Activated CD8-positive, alpha-beta memory T cell treated with anti-CD3 and anti-CD28 coated beads, Interleukin-2, amount 10 ng/mL, durations not matched to agents 7 days and 5 days (primary cell): ENCODE results near the gene NEMP2. TPM values are rescaled to one million over a fixed set of nuclear protein-coding genes. Genes with fewer than 3 reads are reported as not detected.
"Not testable (repeated sequence)": the region's sequence is repeated elsewhere in the genome, so short reads cannot be mapped to it uniquely, and the experiment has no call there.

ENCODE experiments used
- ATAC-seq: fragments of 150-1000 bp; cut with Tn5 transposase; one replicate; pipeline ENCODE4 v1.10.0; 2021; ENCODE audit warnings: moderate library complexity
- CTCF ChIA-PET: fragments of 350-600 bp; sonication (Branson Sonifier 250); formaldehyde crosslinking; loops from one replicate; lab custom pipeline; 2021; ENCODE audit warnings: antibody characterized with exemption; lab: Charles Lee
- DNase-seq: peaks from one replicate; pipeline ENCODE4 v3.0.0-alpha.2; 2020
- H3K27ac Mint-ChIP-seq: one replicate; pipeline ENCODE4 v1.8.0; 2021; ENCODE audit warnings: mild to moderate bottlenecking, mixed read lengths
- H3K27me3 Mint-ChIP-seq: one replicate; pipeline ENCODE4 v1.8.0; 2021; ENCODE audit warnings: mixed read lengths
- H3K36me3 Mint-ChIP-seq: one replicate; pipeline ENCODE4 v1.8.0; 2021; ENCODE audit warnings: mild to moderate bottlenecking, mixed read lengths
- H3K4me1 Mint-ChIP-seq: one replicate; pipeline ENCODE4 v1.8.0; 2021; ENCODE audit warnings: mixed read lengths
- H3K4me3 Mint-ChIP-seq: one replicate; pipeline ENCODE4 v1.8.0; 2021; ENCODE audit warnings: mild to moderate bottlenecking, moderate library complexity, mixed read lengths
- H3K9me3 Mint-ChIP-seq: one replicate; pipeline ENCODE4 v1.8.0; 2022; ENCODE audit warnings: low read depth, mixed read lengths
- total RNA-seq, 2 experiments: library from RNA; stranded (reverse); gene quantifications; one replicate each; pipeline ENCODE4 v1.2.3, GENCODE V29; 2021

NEMP2 gene
- total RNA-seq, 2 experiments from 2014 or later = 12.9 to 17.4 TPM

DNA sequence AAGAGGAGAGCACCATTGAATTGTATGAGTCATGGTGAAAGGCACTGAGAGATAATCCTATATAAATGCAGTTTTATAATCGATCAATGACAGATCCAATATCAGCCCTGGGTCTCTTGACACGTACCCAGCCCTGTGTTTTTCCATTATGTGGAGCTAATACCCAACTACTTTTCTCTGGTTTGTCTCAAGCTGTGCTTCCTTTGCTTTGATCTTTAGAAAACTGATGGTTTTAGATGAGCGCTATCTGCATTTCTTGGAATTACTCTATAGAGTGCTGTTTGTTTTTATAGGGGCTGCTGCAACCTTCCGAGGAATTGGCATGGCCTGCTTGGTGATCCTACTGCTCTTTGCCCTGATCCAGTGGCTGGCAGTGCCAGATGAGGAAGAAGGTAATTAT is 45.0 kb downstream of the NEMP2 start:
- peaks cover 2% of the 10 kb centered on the region for H3K4me1 Mint-ChIP-seq
- CTCF ChIA-PET = no interaction called here
- no peak overlapping the region for H3K4me3 Mint-ChIP-seq
- H3K27me3 Mint-ChIP-seq = no peaks in the 10 kb centered on the region
- H3K9me3 Mint-ChIP-seq = peaks cover 10% of the 10 kb centered on the region
- ATAC-seq = no peak
- DNase-seq = no peak
- peaks cover 74% of the 10 kb centered on the region for H3K36me3 Mint-ChIP-seq
- no peak overlapping the region for H3K27ac Mint-ChIP-seq

DNA sequence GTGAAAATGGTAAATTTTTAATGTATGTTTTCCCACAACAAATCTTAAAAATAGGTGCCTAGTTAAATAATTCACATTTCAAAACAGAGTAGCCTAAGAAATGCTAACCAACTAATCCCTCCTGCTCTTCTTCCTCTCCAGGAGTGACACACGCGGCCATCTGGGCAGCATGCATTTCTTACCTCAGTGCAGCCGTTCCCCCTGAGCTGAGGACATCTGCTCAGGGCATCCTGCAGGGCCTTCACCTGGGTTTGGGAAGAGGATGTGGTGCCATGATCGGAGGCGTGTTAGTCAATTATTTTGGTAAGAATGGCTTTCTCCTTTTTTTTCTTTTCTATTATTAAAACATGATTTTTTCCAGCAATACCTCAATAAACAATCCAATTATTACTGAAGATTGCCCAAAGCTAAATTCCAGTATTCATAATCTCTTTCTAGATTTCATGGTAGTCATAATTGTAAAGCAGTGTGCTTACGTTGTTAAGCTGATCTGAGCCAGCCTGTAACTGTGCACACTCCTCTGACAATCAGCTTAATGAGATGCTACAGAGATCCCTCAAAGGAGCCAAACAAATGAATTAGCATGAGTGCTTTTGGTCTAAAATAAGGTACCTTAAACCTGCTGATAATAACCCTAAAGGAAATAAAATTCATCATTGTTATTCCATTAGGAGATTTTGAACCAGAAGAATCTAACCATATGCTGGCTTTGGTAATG is 45.8 kb downstream of the NEMP2 start:
- Mint-ChIP-seq H3K4me1 (peaks cover under 1% of the 10 kb centered on the region), H3K36me3 (peaks cover 70% of the 10 kb centered on the region), H3K27ac (no peak overlapping the region), H3K27me3 (no peaks in the 10 kb centered on the region), H3K4me3 (no peak overlapping the region), H3K9me3 (peaks cover 10% of the 10 kb centered on the region)
- ATAC-seq (no peak), DNase-seq (no peak)
- CTCF ChIA-PET = no interaction called here

DNA sequence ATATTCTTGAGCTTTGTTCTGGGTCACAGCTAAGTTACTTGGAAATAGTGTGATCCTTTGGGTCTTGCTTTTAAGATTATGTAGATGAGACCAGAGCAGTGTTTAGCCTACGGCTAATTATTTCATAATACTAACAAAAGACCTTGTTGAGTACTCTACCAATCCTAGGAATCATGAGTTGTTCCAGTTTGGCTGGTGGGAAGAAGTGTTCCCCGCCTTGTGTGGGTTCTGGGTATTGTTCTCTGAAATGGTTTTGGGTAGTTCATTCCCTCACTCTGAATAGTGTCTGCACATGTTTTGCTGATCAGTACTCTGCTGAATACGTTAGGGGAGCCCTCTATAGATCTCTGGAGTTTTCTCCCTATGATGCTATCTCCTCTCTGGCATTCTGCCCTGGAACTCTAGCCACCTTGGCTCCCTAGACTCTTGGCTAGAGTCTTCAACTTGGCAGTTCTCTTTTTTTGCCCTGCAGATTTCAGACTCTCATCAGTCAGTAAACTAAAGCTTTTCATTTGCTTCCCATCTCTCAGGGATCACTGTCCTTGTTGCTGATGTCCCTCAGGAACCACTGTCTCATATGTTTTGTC is 48.4 kb downstream of the NEMP2 start:
- Mint-ChIP-seq H3K27ac (no peak overlapping the region), H3K4me1 (no peaks in the 10 kb centered on the region), H3K27me3 (no peaks in the 10 kb centered on the region), H3K9me3 (no peaks in the 10 kb centered on the region), H3K36me3 (peaks cover 50% of the 10 kb centered on the region), H3K4me3 (no peak overlapping the region)
- DNase-seq (no peak), ATAC-seq (no peak)
- CTCF ChIA-PET = no interaction called here

- H3K4me1 Mint-ChIP-seq = no peaks in the 10 kb centered on the region
- no peak for ATAC-seq
- CTCF ChIA-PET = interaction anchor here (1.3 to 1.4 kb wide), 2 partner anchors 10 to 16 kb away, joined by 3 read pairs; no protein-coding TSS in a partner anchor
Observed at GRCh38 chr2:190482451-190482850, 52.1 kb downstream of the NEMP2 start.

GRCh38 chr2:190481339-190481738 is 53.2 kb downstream of the NEMP2 start:
- Mint-ChIP-seq H3K4me1 (no peaks in the 10 kb centered on the region), H3K4me3 (no peak overlapping the region), H3K27me3 (no peaks in the 10 kb centered on the region), H3K27ac (no peak overlapping the region), H3K36me3 (peaks cover 15% of the 10 kb centered on the region), H3K9me3 (no peaks in the 10 kb centered on the region)
- no peak for DNase-seq
- ATAC-seq = no peak
- CTCF ChIA-PET = interaction anchor here (1.3 kb wide), 1 partner anchor 11 kb away, joined by 3 read pairs; no protein-coding TSS in a partner anchor

More at GRCh38 chr2:190482451-190482850, 52.1 kb downstream of the NEMP2 start:
- DNase-seq = no peak
- Mint-ChIP-seq H3K36me3 (peaks cover 20% of the 10 kb centered on the region), H3K27ac (no peak overlapping the region), H3K27me3 (no peaks in the 10 kb centered on the region), H3K4me3 (no peak overlapping the region), H3K9me3 (no peaks in the 10 kb centered on the region)

DNA sequence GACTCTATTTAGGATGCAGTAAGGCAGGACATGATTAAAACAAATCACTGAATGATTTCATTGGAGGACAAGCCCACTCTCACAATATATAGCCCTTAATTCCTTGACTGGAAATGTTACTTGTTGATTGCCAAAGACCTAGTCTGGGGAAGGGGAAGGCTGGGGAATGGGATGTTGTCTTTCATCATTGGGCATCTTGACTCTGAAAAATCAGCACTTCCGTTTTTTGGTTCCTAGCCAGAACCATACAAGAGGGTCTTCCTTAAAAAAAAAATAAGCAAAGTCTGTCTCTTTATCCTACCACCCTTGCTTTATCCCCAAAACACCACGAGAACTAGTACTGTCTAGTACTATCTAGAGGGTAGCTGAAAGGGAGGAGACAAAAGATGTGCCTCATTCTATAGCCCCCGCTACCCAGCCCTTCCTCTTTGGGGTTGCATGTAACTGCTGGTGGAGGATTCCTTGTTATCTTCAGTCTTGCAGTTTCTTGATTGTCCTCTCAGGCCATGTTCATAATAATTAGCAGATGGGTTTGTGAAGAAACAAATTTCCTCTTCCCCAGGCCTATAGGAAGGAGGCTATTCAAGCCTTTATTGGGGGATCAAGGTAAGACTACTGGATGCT is 55.8 kb downstream of the NEMP2 start:
- H3K4me1 Mint-ChIP-seq = no peaks in the 10 kb centered on the region
- H3K36me3 Mint-ChIP-seq = peaks cover 13% of the 10 kb centered on the region
- no peaks in the 10 kb centered on the region for H3K27me3 Mint-ChIP-seq
- no peak for DNase-seq
- peaks cover 2% of the 10 kb centered on the region for H3K9me3 Mint-ChIP-seq
- CTCF ChIA-PET = no interaction called here
- no peak overlapping the region for H3K27ac Mint-ChIP-seq
- no peak for ATAC-seq
- H3K4me3 Mint-ChIP-seq = no peak overlapping the region

DNA sequence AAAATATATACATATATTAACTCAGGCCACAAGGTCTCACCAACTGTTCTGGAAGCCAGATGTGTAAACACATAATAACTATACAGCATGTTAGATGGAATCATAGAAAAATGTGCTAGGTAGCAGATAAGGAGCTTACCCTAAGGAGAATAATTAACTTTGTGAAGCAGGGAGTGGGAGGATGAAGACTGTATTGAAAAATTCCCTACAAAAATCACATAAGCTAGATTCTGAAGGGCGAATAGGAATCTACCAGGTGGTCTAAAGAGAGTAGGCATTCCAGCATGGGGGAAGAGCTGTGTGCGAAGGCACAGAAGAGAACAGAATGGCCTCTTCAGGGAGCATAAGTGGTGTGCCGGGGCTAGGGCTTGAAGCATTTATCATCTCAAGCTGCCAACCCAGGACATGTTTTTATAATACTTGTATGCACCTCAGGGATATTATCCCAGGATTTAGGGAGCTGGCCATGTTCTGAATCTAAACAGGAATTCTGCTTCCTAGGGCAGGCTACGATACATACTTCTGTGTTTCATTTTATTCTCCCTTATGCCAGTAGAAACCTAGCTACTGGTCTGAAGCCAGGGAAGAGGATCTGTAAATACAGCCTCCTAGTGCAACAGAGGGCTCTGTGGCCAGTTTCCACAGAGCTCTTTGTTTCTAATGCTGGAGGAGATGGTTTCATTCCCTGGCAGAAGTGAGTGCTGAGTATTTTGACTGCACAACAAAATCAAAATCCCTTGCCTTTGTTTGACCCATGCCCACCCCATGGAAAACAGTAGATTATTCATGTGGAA is 56.7 kb downstream of the NEMP2 start:
- H3K4me1 Mint-ChIP-seq = no peaks in the 10 kb centered on the region
- DNase-seq (no peak), ATAC-seq (no peak)
- no peak overlapping the region for H3K27ac Mint-ChIP-seq
- CTCF ChIA-PET = no interaction called here
- H3K36me3 Mint-ChIP-seq = peaks cover 19% of the 10 kb centered on the region
- H3K4me3 Mint-ChIP-seq = no peak overlapping the region
- peaks cover 2% of the 10 kb centered on the region for H3K9me3 Mint-ChIP-seq
- no peaks in the 10 kb centered on the region for H3K27me3 Mint-ChIP-seq

DNA sequence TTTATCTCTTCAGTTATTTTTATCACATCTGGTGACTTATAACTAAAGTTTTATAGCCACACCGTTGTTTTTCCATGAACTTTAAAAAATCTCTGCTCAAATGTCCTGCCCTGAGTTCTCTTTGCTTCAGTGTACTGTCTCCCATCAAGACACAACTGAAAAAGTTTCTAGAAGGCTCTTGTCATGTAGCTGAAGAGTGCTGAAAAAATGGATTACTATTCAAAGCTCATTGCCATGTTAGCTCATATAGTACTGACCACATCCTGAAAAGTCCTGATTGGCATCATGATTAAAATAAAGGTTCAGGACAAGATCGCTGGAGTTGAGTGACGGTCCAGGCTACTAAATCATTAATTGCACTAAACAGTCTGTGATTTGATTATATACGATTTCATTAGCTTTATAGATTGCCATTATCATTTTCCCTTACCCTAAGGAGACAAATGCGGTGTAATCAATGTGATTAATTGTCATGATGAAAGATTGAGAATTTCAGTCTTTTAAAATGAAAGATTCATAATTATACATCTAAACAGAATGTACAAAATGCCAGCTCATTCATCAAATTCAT is 64.2 kb downstream of the NEMP2 start:
- Mint-ChIP-seq H3K4me3 (no peak overlapping the region), H3K9me3 (peaks cover 8% of the 10 kb centered on the region), H3K27me3 (no peaks in the 10 kb centered on the region), H3K4me1 (peaks cover 16% of the 10 kb centered on the region), H3K27ac (no peak overlapping the region), H3K36me3 (peaks cover 57% of the 10 kb centered on the region)
- CTCF ChIA-PET = interaction anchor here (0.8 kb wide), 1 partner anchor 10 kb away, joined by 3 read pairs; no protein-coding TSS in a partner anchor
- ATAC-seq (no peak), DNase-seq (no peak)

DNA sequence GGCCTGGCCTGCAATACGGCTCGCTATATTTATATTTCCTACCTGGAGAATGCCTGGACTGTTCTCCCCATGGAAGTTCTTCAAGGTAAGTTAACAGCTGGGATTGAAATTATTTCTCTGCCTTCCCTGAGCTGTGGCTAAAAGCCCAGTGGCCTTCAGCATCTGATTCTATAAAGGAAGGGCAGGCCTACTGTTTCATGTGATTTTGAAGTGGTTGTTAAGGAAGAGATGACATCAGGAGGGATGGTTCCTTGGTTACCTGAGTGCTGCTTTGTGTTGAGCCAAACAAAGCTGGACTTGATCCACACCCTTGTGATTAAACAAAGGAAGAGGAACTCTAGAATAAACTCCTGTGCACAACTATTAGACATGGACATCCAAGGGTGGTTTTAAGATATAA is 64.8 kb downstream of the NEMP2 start:
- H3K27ac Mint-ChIP-seq = no peak overlapping the region
- CTCF ChIA-PET = no interaction called here
- peaks cover 60% of the 10 kb centered on the region for H3K36me3 Mint-ChIP-seq
- DNase-seq (no peak), ATAC-seq (no peak)
- H3K9me3 Mint-ChIP-seq = peaks cover 8% of the 10 kb centered on the region
- no peak overlapping the region for H3K4me3 Mint-ChIP-seq
- H3K4me1 Mint-ChIP-seq = peaks cover 19% of the 10 kb centered on the region
- H3K27me3 Mint-ChIP-seq = no peaks in the 10 kb centered on the region

- ATAC-seq (no peak), DNase-seq (no peak)
- Mint-ChIP-seq H3K4me1 (peaks cover 19% of the 10 kb centered on the region), H3K27ac (no peak overlapping the region), H3K36me3 (peaks cover 64% of the 10 kb centered on the region), H3K27me3 (no peaks in the 10 kb centered on the region), H3K4me3 (no peak overlapping the region), H3K9me3 (peaks cover 8% of the 10 kb centered on the region)
- CTCF ChIA-PET = no interaction called here
Observed at GRCh38 chr2:190468814-190469569, 65.5 kb downstream of the NEMP2 start.

DNA sequence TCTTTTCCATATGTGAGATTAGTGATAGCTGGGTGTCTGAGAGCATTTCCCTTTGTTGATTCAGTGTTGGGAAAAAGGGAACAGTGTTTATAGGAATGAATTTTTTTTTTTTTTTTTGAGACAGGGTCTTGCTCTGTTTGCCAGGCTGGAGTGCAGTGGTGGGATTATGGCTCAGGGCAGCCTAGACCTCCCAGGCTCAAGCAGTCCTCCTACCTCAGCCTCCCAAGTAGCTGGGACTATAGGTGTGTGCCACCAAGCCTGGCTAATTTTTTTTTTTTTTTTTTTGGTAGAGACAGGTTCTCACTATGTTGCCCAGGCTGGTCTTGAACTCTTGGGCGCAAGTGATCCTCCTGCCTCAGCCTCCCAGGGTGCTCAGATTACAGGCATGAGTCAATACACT is 66.2 kb downstream of the NEMP2 start:
- CTCF ChIA-PET, H3K27ac Mint-ChIP-seq, H3K4me3 Mint-ChIP-seq, ATAC-seq, H3K9me3 Mint-ChIP-seq, H3K27me3 Mint-ChIP-seq, DNase-seq: not testable (repeated sequence)
- Mint-ChIP-seq H3K4me1 (peaks cover 19% of the 10 kb centered on the region), H3K36me3 (peaks cover 60% of the 10 kb centered on the region)

DNA sequence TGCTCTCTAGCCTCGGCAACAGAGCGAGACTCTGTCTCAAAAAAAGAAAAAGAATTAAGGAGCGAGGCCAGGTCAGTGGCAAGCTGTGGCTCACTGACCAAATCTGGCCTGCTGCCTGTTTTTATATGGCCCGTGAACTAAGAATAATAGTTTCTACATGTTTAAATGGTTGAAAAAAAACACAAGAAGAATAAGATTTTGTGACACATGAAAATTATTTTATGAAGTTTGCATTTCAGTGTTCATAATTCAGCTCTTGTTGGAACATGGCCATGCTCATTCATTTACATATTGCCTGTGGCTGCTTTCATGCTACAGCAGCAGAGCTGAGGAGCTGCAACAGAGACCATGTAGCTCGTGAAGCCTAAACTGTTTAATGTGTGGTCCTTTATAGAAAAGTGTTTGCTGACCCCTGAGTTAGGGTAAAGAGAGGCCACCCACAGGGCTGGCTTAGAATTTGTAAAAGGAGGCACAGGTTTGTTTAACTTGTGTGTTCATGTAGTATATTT is 66.9 kb downstream of the NEMP2 start:
- Mint-ChIP-seq H3K4me1 (peaks cover 19% of the 10 kb centered on the region), H3K27ac (no peak overlapping the region), H3K36me3 (peaks cover 58% of the 10 kb centered on the region), H3K27me3 (no peaks in the 10 kb centered on the region), H3K4me3 (no peak overlapping the region), H3K9me3 (peaks cover 5% of the 10 kb centered on the region)
- CTCF ChIA-PET = interaction anchor here (1.2 kb wide), 1 partner anchor 16 kb away, joined by 3 read pairs; no protein-coding TSS in a partner anchor
- DNase-seq (no peak), ATAC-seq (no peak)
